ENCODE data around the gene CD8B. TPM values are rescaled to one million over a fixed set of nuclear protein-coding genes. Genes with fewer than 3 reads are reported as not detected.

Gene CD8B
- not detected for total RNA-seq

DNA sequence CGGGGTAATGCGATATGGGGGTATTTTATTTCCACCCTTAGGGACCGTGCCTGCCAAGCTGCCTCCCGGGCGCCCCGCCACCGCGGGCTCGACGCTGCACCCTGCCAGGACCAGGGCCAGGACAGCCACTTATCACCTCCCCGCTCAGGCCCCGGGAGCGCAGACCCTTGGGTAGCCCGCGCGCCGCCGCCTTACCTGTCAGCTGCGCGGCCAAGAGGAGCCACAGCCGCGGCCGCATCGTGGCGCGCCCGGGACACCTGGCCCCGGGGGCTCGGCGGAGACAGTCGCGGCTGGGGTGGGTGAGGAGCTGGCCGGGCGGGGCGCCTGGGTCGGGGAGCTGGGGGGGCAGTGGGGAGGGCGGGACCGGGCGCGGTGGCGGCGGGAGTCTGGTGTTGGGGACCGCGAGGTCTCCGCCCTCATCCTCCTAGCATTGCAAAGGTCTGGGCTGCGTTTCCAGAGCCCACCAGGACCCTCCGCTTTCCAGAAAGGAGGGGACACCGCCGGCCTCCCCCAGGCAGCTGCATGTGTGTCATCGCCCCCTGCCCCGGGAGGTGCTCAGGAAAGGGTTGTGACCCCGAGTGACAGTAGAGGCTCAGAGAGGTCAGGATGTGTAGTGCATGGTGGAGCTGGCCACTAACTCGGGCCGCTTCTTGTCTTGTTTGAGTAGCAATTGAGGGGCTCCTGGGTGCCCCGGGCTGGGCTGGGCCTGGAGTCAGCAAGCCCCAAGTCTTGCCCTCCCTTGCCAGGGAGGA, at the start of gene CD8B:
Gene CD8B (minus strand): TSS at position 259 of the 752 bp plus-strand sequence. CDS start 21 bp downstream, at position 238.

DNA sequence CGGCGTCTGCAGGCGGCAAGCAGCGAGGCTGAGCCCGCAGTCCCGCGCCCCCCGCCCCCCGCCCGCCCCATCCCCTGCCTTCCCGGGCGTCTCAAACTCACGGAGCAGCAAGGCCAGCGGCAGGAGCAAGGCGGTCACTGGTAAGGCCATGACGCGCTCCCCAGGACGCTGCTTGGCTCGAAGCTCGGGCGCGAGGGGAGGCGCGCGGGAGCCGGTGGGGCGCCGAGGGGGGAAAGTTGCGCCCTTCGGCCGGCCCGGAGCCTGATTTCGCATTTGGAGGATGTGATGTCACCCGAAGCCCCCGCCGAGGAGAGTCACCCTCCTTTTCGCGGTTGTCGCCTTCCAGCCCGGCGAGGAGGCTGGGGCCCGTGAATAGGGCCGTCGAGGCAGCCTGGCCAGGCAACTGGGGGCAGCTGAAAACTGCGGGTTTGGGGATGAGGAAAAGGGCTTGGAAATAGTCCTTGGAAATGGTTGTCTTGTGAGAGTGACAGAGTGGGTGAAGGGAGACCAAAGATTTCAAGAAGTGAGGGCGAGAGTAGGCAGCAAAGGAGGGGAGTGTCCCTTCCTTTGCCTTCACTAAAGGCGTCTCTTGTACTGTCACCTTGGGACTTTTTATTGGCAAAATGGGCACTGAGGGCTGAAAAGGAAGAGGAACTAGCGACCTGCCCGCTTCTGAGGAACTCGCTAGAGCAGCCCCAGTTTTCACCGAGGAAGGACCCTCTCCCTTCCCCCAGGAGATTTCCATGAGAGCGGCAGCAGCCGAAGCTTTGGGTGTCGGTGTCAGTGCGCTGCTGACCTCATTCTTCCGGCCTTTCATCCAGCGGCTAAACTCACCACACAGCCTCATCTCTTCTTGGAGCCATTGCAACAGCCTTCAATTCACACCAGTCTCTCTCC, 70.8 kb downstream of the CD8B start, which contains the start of gene CD8A:
Gene CD8A (minus strand): TSS at position 238 of the 897 bp plus-strand sequence. CDS start 88 bp downstream, at position 150.

Other genes with a start within 250 kb of the CD8B start
- gene RNF103, start 238.0 kb downstream of the CD8B start, total RNA-seq = 10 to 100 TPM; 11.7 to 15.1 TPM
- 10 to 100 TPM; 33.7 to 37.0 TPM for gene RMND5A, start 141.6 kb downstream of the CD8B start, total RNA-seq
- not detected for gene CD8A, start 71.0 kb downstream of the CD8B start, total RNA-seq
- under 1 TPM; under 0.01 TPM for gene RGPD1, start 80.2 kb upstream of the CD8B start, total RNA-seq
- gene PLGLB1, start 160.0 kb upstream of the CD8B start, total RNA-seq = 1 to 10 TPM in 1 of 2 donors, under 1 TPM in 1; 0.33 to 1.4 TPM

Data from melanocyte of skin (primary cell).